Chondrocyte (in vitro differentiated cells): Measurements from ENCODE around the gene SYNE1. TPM values are rescaled to one million over a fixed set of nuclear protein-coding genes. Genes with fewer than 3 reads are reported as not detected.
"Not testable (repeated sequence)": the region's sequence is repeated elsewhere in the genome, so short reads cannot be mapped to it uniquely, and the experiment has no call there.

Experiments used
- DNase-seq: peaks from one replicate; pipeline ENCODE4 v3.0.0; 2021; ENCODE audit warnings: mixed read lengths, low spot score
- H3K27ac Mint-ChIP-seq: one replicate; pipeline ENCODE4 v1.8.0; 2021; ENCODE audit warnings: mild to moderate bottlenecking, moderate library complexity, mixed read lengths; ENCODE audit not compliant: unreplicated experiment
- H3K27me3 Mint-ChIP-seq: 2 replicates; pipeline ENCODE4 v1.8.0; 2021; ENCODE audit warnings: low read depth, mixed read lengths
- H3K36me3 Mint-ChIP-seq: 2 replicates; pipeline ENCODE4 v1.8.0; 2021; ENCODE audit warnings: low read depth, mixed read lengths
- H3K4me1 Mint-ChIP-seq: 2 replicates; pipeline ENCODE4 v1.8.0; 2021; ENCODE audit warnings: low read depth, mild to moderate bottlenecking, mixed read lengths
- H3K4me3 Mint-ChIP-seq: one replicate; pipeline ENCODE4 v1.8.0; 2021; ENCODE audit warnings: mild to moderate bottlenecking, moderate library complexity, mixed read lengths; ENCODE audit not compliant: unreplicated experiment
- H3K9me3 Mint-ChIP-seq: 2 replicates; pipeline ENCODE4 v1.8.0; 2021; ENCODE audit warnings: low read depth, mixed read lengths
- CTCF ChIP-seq: fragments of 200-600 bp; sonication (generic); IDR thresholded peaks from 2 replicates; pipeline ENCODE4 v1.5.0; 2021; ENCODE audit warnings: antibody characterized with exemption, mild to moderate bottlenecking, moderate library complexity
- total RNA-seq: library from RNA; stranded (reverse); gene quantifications from 3 replicates; pipeline ENCODE4 v1.2.1, GENCODE V29; 2021

SYNE1 gene
- total RNA-seq, 1 donor from 2014 or later: 151 TPM

GRCh38 chr6:152625213-152625612 is 11.9 kb downstream of the SYNE1 start:
- Mint-ChIP-seq H3K27me3 (peaks cover 22% of the 10 kb centered on the region), H3K4me1 (no peaks in the 10 kb centered on the region), H3K9me3 (peaks cover 7% of the 10 kb centered on the region), H3K36me3 (no peaks in the 10 kb centered on the region), H3K4me3 (no peak overlapping the region), H3K27ac (no peak overlapping the region)
- TF ChIP-seq CTCF: no peak
- no peak for DNase-seq

DNA sequence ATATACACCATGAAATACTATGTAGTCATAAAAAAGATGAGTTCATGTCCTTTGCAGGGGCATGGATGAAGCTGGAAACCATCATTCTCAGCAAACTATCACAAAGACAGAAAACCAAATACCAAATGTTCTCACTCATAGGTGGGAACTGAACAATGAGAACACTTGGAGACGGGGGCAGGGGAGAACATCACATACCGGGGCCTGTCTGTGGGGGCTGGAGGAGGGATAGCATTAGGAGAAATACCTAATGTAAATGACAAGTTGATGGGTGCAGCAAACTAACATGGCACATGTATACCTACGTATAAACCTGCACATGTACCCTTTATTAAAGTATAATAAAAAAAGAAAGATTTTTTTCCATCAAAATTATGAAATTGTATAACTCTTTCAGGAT is 22.4 kb downstream of the SYNE1 start:
- H3K36me3 Mint-ChIP-seq, H3K27me3 Mint-ChIP-seq, H3K27ac Mint-ChIP-seq, H3K4me1 Mint-ChIP-seq, H3K9me3 Mint-ChIP-seq, H3K4me3 Mint-ChIP-seq, DNase-seq: not testable (repeated sequence)

- H3K4me1 Mint-ChIP-seq: no peaks in the 10 kb centered on the region
- H3K27ac Mint-ChIP-seq: no peak overlapping the region
- H3K4me3 Mint-ChIP-seq: no peak overlapping the region
- no peak for DNase-seq
- no peaks in the 10 kb centered on the region for H3K9me3 Mint-ChIP-seq
- no peak for TF ChIP-seq CTCF
- H3K27me3 Mint-ChIP-seq: peaks cover 4% of the 10 kb centered on the region
- no peaks in the 10 kb centered on the region for H3K36me3 Mint-ChIP-seq
Measured at GRCh38 chr6:152609125-152609670, 28.0 kb downstream of the SYNE1 start.

DNA sequence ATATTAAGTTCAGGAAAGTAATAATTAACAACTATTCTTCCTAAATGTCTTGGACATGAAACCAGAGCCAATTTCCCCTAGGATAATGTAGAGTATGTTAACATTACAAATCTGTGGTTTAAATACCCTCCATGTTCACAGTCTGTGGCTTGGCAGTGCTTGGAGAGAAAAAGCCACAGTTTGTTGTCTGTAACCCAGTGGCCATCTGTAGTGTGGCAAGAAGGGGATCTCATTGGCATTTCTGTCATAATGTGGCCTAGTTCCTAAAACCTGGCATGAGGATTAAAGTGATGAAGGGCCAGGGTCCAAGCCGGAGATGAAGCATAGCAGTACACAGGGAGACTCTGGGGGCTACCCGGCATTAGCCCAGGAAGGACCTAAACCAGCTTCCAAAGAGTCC is 31.2 kb downstream of the SYNE1 start:
- no peak for TF ChIP-seq CTCF

GRCh38 chr6:152605342-152605741 is 31.8 kb downstream of the SYNE1 start:
- no peak for TF ChIP-seq CTCF
- H3K27me3 Mint-ChIP-seq: peaks cover 8% of the 10 kb centered on the region
- H3K4me3 Mint-ChIP-seq: no peak overlapping the region
- no peaks in the 10 kb centered on the region for H3K4me1 Mint-ChIP-seq
- no peaks in the 10 kb centered on the region for H3K36me3 Mint-ChIP-seq
- no peaks in the 10 kb centered on the region for H3K9me3 Mint-ChIP-seq
- no peak overlapping the region for H3K27ac Mint-ChIP-seq
- DNase-seq: no peak

More for the DNA sequence above, 31.2 kb downstream of the SYNE1 start:
- Mint-ChIP-seq H3K9me3 (no peaks in the 10 kb centered on the region), H3K27ac (no peak overlapping the region), H3K27me3 (peaks cover 7% of the 10 kb centered on the region), H3K4me1 (no peaks in the 10 kb centered on the region), H3K4me3 (no peak overlapping the region), H3K36me3 (no peaks in the 10 kb centered on the region)
- no peak for DNase-seq

GRCh38 chr6:152603911-152604310 is 33.3 kb downstream of the SYNE1 start:
- Mint-ChIP-seq H3K36me3 (no peaks in the 10 kb centered on the region), H3K4me1 (no peaks in the 10 kb centered on the region), H3K27me3 (peaks cover 12% of the 10 kb centered on the region), H3K4me3 (no peak overlapping the region), H3K9me3 (no peaks in the 10 kb centered on the region), H3K27ac (no peak overlapping the region)
- DNase-seq: no peak
- no peak for TF ChIP-seq CTCF
